Measurements from ENCODE around the gene RASSF1. TPM values are rescaled to one million over a fixed set of nuclear protein-coding genes. Genes with fewer than 3 reads are reported as not detected.

The RASSF1 gene
- total RNA-seq, 2 experiments from 2014 or later = 33.0 to 36.0 TPM

GRCh38 chr3:50327943-50328691, 12.5 kb downstream of the RASSF1 start, which contains the start of gene TUSC2:
Gene TUSC2, minus strand, starts transcription at chr3:50328223. Its CDS starts 124 bp downstream, at chr3:50328099.
- H3K4me3 ChIP-seq (ENCODE audit: low read depth, low read length, poor library complexity, severe bottlenecking) = peak within 1 kb of the TSS; percentile 88
- TF ChIP-seq, protein P1, sequence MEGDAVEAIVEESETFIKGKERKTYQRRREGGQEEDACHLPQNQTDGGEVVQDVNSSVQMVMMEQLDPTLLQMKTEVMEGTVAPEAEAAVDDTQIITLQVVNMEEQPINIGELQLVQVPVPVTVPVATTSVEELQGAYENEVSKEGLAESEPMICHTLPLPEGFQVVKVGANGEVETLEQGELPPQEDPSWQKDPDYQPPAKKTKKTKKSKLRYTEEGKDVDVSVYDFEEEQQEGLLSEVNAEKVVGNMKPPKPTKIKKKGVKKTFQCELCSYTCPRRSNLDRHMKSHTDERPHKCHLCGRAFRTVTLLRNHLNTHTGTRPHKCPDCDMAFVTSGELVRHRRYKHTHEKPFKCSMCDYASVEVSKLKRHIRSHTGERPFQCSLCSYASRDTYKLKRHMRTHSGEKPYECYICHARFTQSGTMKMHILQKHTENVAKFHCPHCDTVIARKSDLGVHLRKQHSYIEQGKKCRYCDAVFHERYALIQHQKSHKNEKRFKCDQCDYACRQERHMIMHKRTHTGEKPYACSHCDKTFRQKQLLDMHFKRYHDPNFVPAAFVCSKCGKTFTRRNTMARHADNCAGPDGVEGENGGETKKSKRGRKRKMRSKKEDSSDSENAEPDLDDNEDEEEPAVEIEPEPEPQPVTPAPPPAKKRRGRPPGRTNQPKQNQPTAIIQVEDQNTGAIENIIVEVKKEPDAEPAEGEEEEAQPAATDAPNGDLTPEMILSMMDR (conservative IDR thresholded peaks at IDR 0.05; ENCODE audit: low read length) = no peak
- TF ChIP-seq EZH2phosphoT487 (IDR thresholded peaks at IDR 0.05; ENCODE audit: borderline replicate concordance, low read depth, low read length) = no peak
- H2AFZ ChIP-seq (ENCODE audit: low read length) = peak within 1 kb of the TSS; percentile 10; the same call in 1 of the 2 replicates
- H3K9me3 ChIP-seq (ENCODE audit: low read length) = no peaks in the 10 kb centered on the region
- DNase-seq (ENCODE audit: low spot score) = peak; percentile 99
- CTCF ChIA-PET (ENCODE audit: unreplicated experiment) = interaction anchor here (0.6 to 1.0 kb wide), 4 partner anchors 29 to 610 kb away, joined by 3 to 4 read pairs (median 3); partner anchors contain the start of genes HYAL3 and NAA80
- no peaks in the 10 kb centered on the region for H4K20me1 ChIP-seq (ENCODE audit: insufficient read depth, low read length)
- H3K27ac ChIP-seq (ENCODE audit: low read depth, low read length, poor library complexity, severe bottlenecking) = peak within 1 kb of the TSS; percentile 26
- peak within 1 kb of the TSS; percentile 71 for H3K4me2 ChIP-seq (ENCODE audit: low read length)
- intact Hi-C loops (cut with micrococcal nuclease; ENCODE audit: unreplicated experiment) = no loop called here
- no peaks in the 10 kb centered on the region for H3K9me2 ChIP-seq (ENCODE audit: insufficient read depth, low read length)
- POLR2A ChIA-PET = interaction anchor here (1.1 to 2.7 kb wide), 5 partner anchors 9 to 1172 kb away, joined by 4 to 28 read pairs (median 4); partner anchors contain the start of genes DCAF1, GNAI2, HYAL3 and NAA80
- H3K79me2 ChIP-seq (ENCODE audit: insufficient read depth, low read depth, low read length) = peaks cover 17% of the 10 kb centered on the region; the same call in 1 of the 2 replicates
- BruUV-seq (replicated peaks) = no TSS peak
- peaks cover 12% of the 10 kb centered on the region for H3K4me1 ChIP-seq (ENCODE audit: insufficient read depth, low read length, poor library complexity, severe bottlenecking)
- peaks cover 57% of the 10 kb centered on the region for H3K36me3 ChIP-seq (ENCODE audit: insufficient read depth, low read length)

DNA sequence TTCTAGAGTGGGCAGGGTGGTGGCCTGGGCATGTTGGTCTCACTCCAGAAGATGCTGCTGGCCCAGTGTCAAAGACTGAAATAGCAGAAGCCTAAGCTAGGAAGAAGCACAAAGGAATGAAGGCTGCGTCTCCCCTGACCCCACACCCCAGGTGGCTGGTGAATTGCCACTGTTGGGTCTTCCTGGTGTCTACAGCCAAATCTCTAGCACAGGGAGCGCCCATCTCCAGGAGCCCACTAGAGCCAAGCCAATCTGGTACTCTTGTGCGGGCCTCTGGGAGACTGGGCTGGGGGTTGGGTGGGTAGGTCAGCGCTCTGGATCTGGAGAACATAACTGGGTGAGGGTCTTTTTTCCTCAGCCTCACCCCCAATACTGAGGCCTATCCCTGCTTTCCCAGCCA, 13.5 kb downstream of the RASSF1 start:
- ChIA-PET POLR2A (interaction anchor here (1.1 to 2.7 kb wide), 5 partner anchors 10 to 1173 kb away, joined by 4 to 28 read pairs (median 4); partner anchors contain the start of genes DCAF1, GNAI2, HYAL3 and NAA80), CTCF (ENCODE audit: unreplicated experiment) (interaction anchor here (0.6 kb wide), 1 partner anchor 132 kb away, joined by 3 read pairs; no protein-coding TSS in a partner anchor)
- Histone ChIP-seq H4K20me1 (ENCODE audit: insufficient read depth, low read length) (no peaks in the 10 kb centered on the region), H3K4me3 (ENCODE audit: low read depth, low read length, poor library complexity, severe bottlenecking) (peak overlapping the region; percentile 88), H3K4me2 (ENCODE audit: low read length) (peak overlapping the region; percentile 71), H3K9me3 (ENCODE audit: low read length) (no peaks in the 10 kb centered on the region), H3K4me1 (ENCODE audit: insufficient read depth, low read length, poor library complexity, severe bottlenecking) (peaks cover 14% of the 10 kb centered on the region), H3K36me3 (ENCODE audit: insufficient read depth, low read length) (peaks cover 48% of the 10 kb centered on the region), H3K79me2 (ENCODE audit: insufficient read depth, low read depth, low read length) (peaks cover 12% of the 10 kb centered on the region; the same call in 1 of the 2 replicates), H3K9me2 (ENCODE audit: insufficient read depth, low read length) (no peaks in the 10 kb centered on the region), H2AFZ (ENCODE audit: low read length) (no peak overlapping the region), H3K27ac (ENCODE audit: low read depth, low read length, poor library complexity, severe bottlenecking) (no peak overlapping the region)
- no TSS peak for BruUV-seq (replicated peaks)
- no peak for TF ChIP-seq EZH2phosphoT487 (IDR thresholded peaks at IDR 0.05; ENCODE audit: borderline replicate concordance, low read depth, low read length)
- TF ChIP-seq, protein P1 (conservative IDR thresholded peaks at IDR 0.05; ENCODE audit: low read length) = no peak
- intact Hi-C loops (cut with micrococcal nuclease; ENCODE audit: unreplicated experiment) = no loop called here
- DNase-seq (ENCODE audit: low spot score) = no peak
